Neural crest cell (in vitro differentiated cells): ENCODE measurements around the gene TGFBR2. TPM values are rescaled to one million over a fixed set of nuclear protein-coding genes. Genes with fewer than 3 reads are reported as not detected.

Source experiments
- DNase-seq: peaks from one replicate; pipeline ENCODE4 v3.0.0; 2021; ENCODE audit warnings: low read depth, mixed read lengths, low spot score
- H3K27ac Mint-ChIP-seq: one replicate; pipeline ENCODE4 v1.8.0; 2021; ENCODE audit warnings: mild to moderate bottlenecking, mixed read lengths; ENCODE audit not compliant: unreplicated experiment
- H3K27me3 Mint-ChIP-seq: 2 replicates; pipeline ENCODE4 v1.8.0; 2021; ENCODE audit warnings: low read depth, mild to moderate bottlenecking, mixed read lengths
- H3K36me3 Mint-ChIP-seq: 2 replicates; pipeline ENCODE4 v1.8.0; 2021; ENCODE audit warnings: low read depth, mild to moderate bottlenecking, mixed read lengths
- H3K4me1 Mint-ChIP-seq: 2 replicates; pipeline ENCODE4 v1.8.0; 2021; ENCODE audit warnings: mixed read lengths
- H3K4me3 Mint-ChIP-seq: one replicate; pipeline ENCODE4 v1.8.0; 2021; ENCODE audit warnings: mild to moderate bottlenecking, mixed read lengths
- H3K9me3 Mint-ChIP-seq: 2 replicates; pipeline ENCODE4 v1.8.0; 2021; ENCODE audit warnings: mixed read lengths
- CTCF ChIP-seq: fragments of 200-600 bp; sonication (generic); conservative IDR thresholded peaks from 2 replicates; pipeline ENCODE4 v1.5.0; 2021; ENCODE audit warnings: antibody characterized with exemption, mild to moderate bottlenecking
- total RNA-seq: library from RNA; stranded (reverse); gene quantifications from 2 replicates; pipeline ENCODE4 v1.2.1, GENCODE V29; 2021

TGFBR2 gene
- total RNA-seq, 1 donor from 2014 or later: 8.7 TPM

GRCh38 chr3:30607032-30607833, 832 bp downstream of the TGFBR2 start:
- peak overlapping the region; percentile 91 for H3K27ac Mint-ChIP-seq
- peak overlapping the region; percentile 93 for H3K4me3 Mint-ChIP-seq

GRCh38 chr3:30608598-30608947, 2.2 kb downstream of the TGFBR2 start:
- Mint-ChIP-seq H3K4me1 (peaks cover 34% of the 10 kb centered on the region), H3K9me3 (no peaks in the 10 kb centered on the region), H3K36me3 (peaks cover 3% of the 10 kb centered on the region), H3K27ac (no peak overlapping the region), H3K4me3 (peak overlapping the region; percentile 68), H3K27me3 (peaks cover 15% of the 10 kb centered on the region)
- no peak for TF ChIP-seq CTCF
- no peak for DNase-seq

More at GRCh38 chr3:30607032-30607833, 832 bp downstream of the TGFBR2 start:
- no peaks in the 10 kb centered on the region for H3K36me3 Mint-ChIP-seq
- no peak for TF ChIP-seq CTCF
- H3K4me1 Mint-ChIP-seq: peaks cover 31% of the 10 kb centered on the region
- DNase-seq: peak; percentile 29
- H3K9me3 Mint-ChIP-seq: no peaks in the 10 kb centered on the region
- peaks cover 15% of the 10 kb centered on the region for H3K27me3 Mint-ChIP-seq

- Mint-ChIP-seq H3K9me3 (no peaks in the 10 kb centered on the region), H3K27me3 (peaks cover 9% of the 10 kb centered on the region), H3K4me3 (peak overlapping the region; percentile 65), H3K36me3 (peaks cover 3% of the 10 kb centered on the region), H3K27ac (no peak overlapping the region), H3K4me1 (peaks cover 30% of the 10 kb centered on the region)
- TF ChIP-seq CTCF: no peak
- DNase-seq: no peak
Measured at GRCh38 chr3:30609930-30610701, 3.7 kb downstream of the TGFBR2 start.

GRCh38 chr3:30610702-30611368, 4.4 kb downstream of the TGFBR2 start:
- Mint-ChIP-seq H3K27me3 (peaks cover 4% of the 10 kb centered on the region), H3K4me3 (peak overlapping the region; percentile 38), H3K9me3 (no peaks in the 10 kb centered on the region), H3K27ac (no peak overlapping the region), H3K36me3 (peaks cover 3% of the 10 kb centered on the region), H3K4me1 (peaks cover 27% of the 10 kb centered on the region)
- no peak for TF ChIP-seq CTCF
- DNase-seq: no peak

GRCh38 chr3:30611613-30612436, 5.4 kb downstream of the TGFBR2 start:
- peaks cover 21% of the 10 kb centered on the region for H3K4me1 Mint-ChIP-seq
- H3K27ac Mint-ChIP-seq: no peak overlapping the region
- no peak for TF ChIP-seq CTCF
- H3K9me3 Mint-ChIP-seq: no peaks in the 10 kb centered on the region
- H3K4me3 Mint-ChIP-seq: no peak overlapping the region
- DNase-seq: no peak
- peaks cover 3% of the 10 kb centered on the region for H3K36me3 Mint-ChIP-seq
- no peaks in the 10 kb centered on the region for H3K27me3 Mint-ChIP-seq
